ENCODE data around the gene PGAP2. TPM values are rescaled to one million over a fixed set of nuclear protein-coding genes. Genes with fewer than 3 reads are reported as not detected.

Gene PGAP2
- total and polyA plus RNA-seq, 2 donors (not counting 1 experiment from before 2014, with no cell fraction given) = 20.5 to 47.1 TPM

DNA sequence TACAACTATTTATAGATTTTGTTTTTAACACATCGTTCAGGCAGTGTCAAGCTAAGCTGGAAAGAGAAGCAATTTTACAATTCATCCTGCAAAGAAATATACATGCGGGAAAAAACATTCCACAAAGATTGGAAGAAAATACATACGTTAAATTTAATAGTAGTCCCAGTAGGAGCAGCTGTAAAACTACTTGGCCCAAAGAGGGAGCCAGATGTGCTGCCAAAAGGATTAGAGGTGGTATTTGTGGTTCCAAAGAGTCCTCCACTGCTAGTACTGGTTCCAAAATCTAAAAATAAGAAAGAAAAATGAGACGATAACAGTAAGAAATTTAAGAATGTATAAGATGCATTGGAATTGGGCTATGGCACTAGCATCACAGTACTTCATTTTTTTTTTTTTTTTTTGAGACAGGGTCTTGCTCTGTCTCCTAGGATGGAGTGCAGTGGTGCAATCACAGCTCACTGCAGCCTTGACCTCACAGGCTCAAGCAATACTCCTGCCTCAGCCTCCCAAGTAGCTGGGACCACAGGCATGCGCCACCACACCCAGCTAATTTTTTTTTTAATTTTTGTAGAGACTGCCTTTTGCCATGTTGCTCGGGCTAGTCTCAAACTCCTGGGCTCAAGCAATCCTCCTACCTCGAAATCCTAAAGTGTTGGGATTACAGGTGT lies 32.5 kb upstream of the PGAP2 start:
- Histone ChIP-seq H3K4me3 (ENCODE audit: control extremely low read depth in 1 of 5, extremely low read depth in 1 of 5, insufficient read depth in 1 of 5, low read depth in 2 of 5, low read length in 4 of 5) (no peak overlapping the region), H3K36me3 (replicated peaks in 1 of 2; ENCODE audit: control extremely low read depth in 1 of 2, control insufficient read depth in 1 of 2, extremely low read depth in 1 of 2, insufficient read depth in 2 of 2, low read length in 1 of 2) (peaks cover 10 to 87% of the 10 kb centered on the region in 2 experiments), H3K4me1 (ENCODE audit: control insufficient read depth in 2 of 2, insufficient read depth in 2 of 2, low read length in 2 of 2) (no peaks in the 10 kb centered on the region), H3K27me3 (replicated peaks in 1 of 4; ENCODE audit: control extremely low read depth in 1 of 4, control insufficient read depth in 3 of 4, insufficient read depth in 4 of 4, low read length in 3 of 4) (no peaks in the 10 kb centered on the region), H3K79me2 (ENCODE audit: control insufficient read depth, insufficient read depth, low read length) (peaks cover 38% of the 10 kb centered on the region), H4K20me1 (ENCODE audit: control insufficient read depth, insufficient read depth, low read length, poor library complexity, severe bottlenecking) (peaks cover 5% of the 10 kb centered on the region), H3K27ac (ENCODE audit: low read length in 2 of 2) (peak overlapping the region in 1 of 2 donors; percentile 19), H3K9ac (ENCODE audit: low read length) (no peak overlapping the region), H3K4me2 (replicated peaks; ENCODE audit: low read depth, low read length, poor library complexity, severe bottlenecking) (no peak overlapping the region), H3K9me3 (ENCODE audit: control extremely low read depth in 1 of 3, control insufficient read depth in 2 of 3, insufficient read depth in 1 of 3, low read length in 2 of 3) (no peaks in the 10 kb centered on the region), H2AFZ (ENCODE audit: insufficient read depth, low read depth, low read length, poor library complexity, severe bottlenecking) (no peak overlapping the region)
- no peaks in the 10 kb centered on the region for H3K27me3 Mint-ChIP-seq
- no peaks in the 10 kb centered on the region for H3K9me3 Mint-ChIP-seq (ENCODE audit: insufficient read depth)
- ATAC-seq (ENCODE audit: low read depth) = no peak
- no peak overlapping the region for H3K4me3 Mint-ChIP-seq
- 71% methylated on average over 2 of the region's 7 CpGs for WGBS (ENCODE audit: insufficient coverage)
- no peak overlapping the region for H3K27ac Mint-ChIP-seq
- DNase-seq = no peak
- H3K4me1 Mint-ChIP-seq = no peaks in the 10 kb centered on the region
- POLR2A ChIA-PET = interaction anchor here (0.7 kb wide), 1 partner anchor 80 kb away, joined by 3 read pairs; no protein-coding TSS in a partner anchor
- CTCF ChIA-PET = interaction anchor here (0.7 to 1.3 kb wide), 5 partner anchors 33 to 1872 kb away, joined by 3 to 6 read pairs (median 3); partner anchors contain the start of gene RHOG
- TF ChIP-seq, protein P1, sequence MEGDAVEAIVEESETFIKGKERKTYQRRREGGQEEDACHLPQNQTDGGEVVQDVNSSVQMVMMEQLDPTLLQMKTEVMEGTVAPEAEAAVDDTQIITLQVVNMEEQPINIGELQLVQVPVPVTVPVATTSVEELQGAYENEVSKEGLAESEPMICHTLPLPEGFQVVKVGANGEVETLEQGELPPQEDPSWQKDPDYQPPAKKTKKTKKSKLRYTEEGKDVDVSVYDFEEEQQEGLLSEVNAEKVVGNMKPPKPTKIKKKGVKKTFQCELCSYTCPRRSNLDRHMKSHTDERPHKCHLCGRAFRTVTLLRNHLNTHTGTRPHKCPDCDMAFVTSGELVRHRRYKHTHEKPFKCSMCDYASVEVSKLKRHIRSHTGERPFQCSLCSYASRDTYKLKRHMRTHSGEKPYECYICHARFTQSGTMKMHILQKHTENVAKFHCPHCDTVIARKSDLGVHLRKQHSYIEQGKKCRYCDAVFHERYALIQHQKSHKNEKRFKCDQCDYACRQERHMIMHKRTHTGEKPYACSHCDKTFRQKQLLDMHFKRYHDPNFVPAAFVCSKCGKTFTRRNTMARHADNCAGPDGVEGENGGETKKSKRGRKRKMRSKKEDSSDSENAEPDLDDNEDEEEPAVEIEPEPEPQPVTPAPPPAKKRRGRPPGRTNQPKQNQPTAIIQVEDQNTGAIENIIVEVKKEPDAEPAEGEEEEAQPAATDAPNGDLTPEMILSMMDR (IDR thresholded peaks at IDR 0.05) = no peak
- no peak for TF ChIP-seq EZH2 (IDR thresholded peaks at IDR 0.05; ENCODE audit: borderline replicate concordance, insufficient read depth, low read depth, low read length, poor library complexity, severe bottlenecking)
- intact Hi-C loops (cut with micrococcal nuclease) = no loop called here

DNA sequence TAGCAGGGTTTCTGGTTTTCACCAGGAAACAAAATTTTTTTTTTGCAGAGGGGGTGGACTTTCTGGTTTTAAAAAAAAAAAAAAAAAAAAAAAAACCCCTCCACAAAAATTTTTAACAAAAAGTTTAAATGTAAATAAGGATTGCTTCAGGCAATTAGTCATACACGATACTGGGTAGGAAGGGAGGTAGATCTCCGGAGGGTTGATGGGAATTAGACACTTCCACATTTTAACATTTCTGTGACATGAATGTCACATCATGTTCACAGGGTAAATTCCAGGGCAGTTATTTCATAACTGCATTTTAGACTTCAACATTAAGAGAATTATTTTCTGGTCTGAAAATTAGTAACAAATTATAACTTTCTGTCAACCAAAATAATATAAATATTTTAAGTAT lies 26.9 kb upstream of the PGAP2 start:
- H3K4me2 ChIP-seq (replicated peaks; ENCODE audit: low read depth, low read length, poor library complexity, severe bottlenecking) = no peak overlapping the region
- intact Hi-C loops (cut with micrococcal nuclease) = loop anchor here (10.0 kb wide), 1 partner anchor 293 kb away; no protein-coding TSS in a partner anchor
- peaks cover 36% of the 10 kb centered on the region for H3K4me1 Mint-ChIP-seq

More for the DNA sequence above, 26.9 kb upstream of the PGAP2 start:
- Histone ChIP-seq H3K36me3 (replicated peaks in 1 of 2; ENCODE audit: control extremely low read depth in 1 of 2, control insufficient read depth in 1 of 2, extremely low read depth in 1 of 2, insufficient read depth in 2 of 2, low read length in 1 of 2) (peaks cover 0 to 46% of the 10 kb centered on the region in 2 experiments), H3K27me3 (replicated peaks in 1 of 4; ENCODE audit: control extremely low read depth in 1 of 4, control insufficient read depth in 3 of 4, insufficient read depth in 4 of 4, low read length in 3 of 4) (no peaks in the 10 kb centered on the region), H3K4me3 (ENCODE audit: control extremely low read depth in 1 of 5, extremely low read depth in 1 of 5, insufficient read depth in 1 of 5, low read depth in 2 of 5, low read length in 4 of 5) (no peak overlapping the region), H4K20me1 (ENCODE audit: control insufficient read depth, insufficient read depth, low read length, poor library complexity, severe bottlenecking) (peaks cover 34% of the 10 kb centered on the region), H2AFZ (ENCODE audit: insufficient read depth, low read depth, low read length, poor library complexity, severe bottlenecking) (no peak overlapping the region), H3K9me3 (ENCODE audit: control extremely low read depth in 1 of 3, control insufficient read depth in 2 of 3, insufficient read depth in 1 of 3, low read length in 2 of 3) (no peaks in the 10 kb centered on the region), H3K4me1 (ENCODE audit: control insufficient read depth in 2 of 2, insufficient read depth in 2 of 2, low read length in 2 of 2) (peaks cover 16 to 18% of the 10 kb centered on the region in 2 donors), H3K27ac (ENCODE audit: low read length in 2 of 2) (peak overlapping the region in 1 of 2 donors; percentile 50), H3K79me2 (ENCODE audit: control insufficient read depth, insufficient read depth, low read length) (peaks cover 83% of the 10 kb centered on the region), H3K9ac (ENCODE audit: low read length) (no peak overlapping the region)
- DNase-seq (no peak), ATAC-seq (ENCODE audit: low read depth) (no peak)
- H3K27ac Mint-ChIP-seq = peak overlapping the region; percentile 32
- CTCF ChIA-PET = interaction anchor here (0.7 to 3.0 kb wide), 10 partner anchors 22 to 291 kb away, joined by 3 to 13 read pairs (median 4); no protein-coding TSS in a partner anchor
- POLR2A ChIA-PET = no interaction called here
- no peaks in the 10 kb centered on the region for H3K27me3 Mint-ChIP-seq
- no CpG with 5 or more reads among the region's 2 CpGs for WGBS (ENCODE audit: insufficient coverage)
- no peaks in the 10 kb centered on the region for H3K9me3 Mint-ChIP-seq (ENCODE audit: insufficient read depth)
- H3K4me3 Mint-ChIP-seq = no peak overlapping the region
- no peak for TF ChIP-seq EZH2 (IDR thresholded peaks at IDR 0.05; ENCODE audit: borderline replicate concordance, insufficient read depth, low read depth, low read length, poor library complexity, severe bottlenecking)
- TF ChIP-seq, protein P1 (IDR thresholded peaks at IDR 0.05) = no peak

Data from B cell (primary cell).